Kidney (tissue), 14 donors: ENCODE data around the gene PPARG. TPM values are rescaled to one million over a fixed set of nuclear protein-coding genes. Genes with fewer than 3 reads are reported as not detected.
"Not testable (repeated sequence)": the region's sequence is repeated elsewhere in the genome, so short reads cannot be mapped to it uniquely, and the experiment has no call there.

Source experiments
- DNase-seq, 5 donors: peaks; one replicate each; pipeline ENCODE4 v3.0.0-alpha.2; 2013 to 2020
- FAIRE-seq: peaks from 2 replicates; lab custom pipeline; 2012; peaks lifted over from hg19 to GRCh38; lab: Jason Lieb, UNC
- H3K27ac ChIP-seq, 2 donors: one replicate each; pipeline ENCODE4 v1.7.0; 2013; ENCODE audit warnings: low read depth in 2 of 2, low read length in 2 of 2, inconsistent platforms in 1 of 2
- H3K27me3 ChIP-seq: one replicate; pipeline ENCODE4 v1.7.1; 2013; ENCODE audit warnings: low read length, inconsistent platforms; ENCODE audit not compliant: control insufficient read depth, insufficient read depth
- H3K36me3 ChIP-seq, 3 donors: one replicate each; pipeline versions ENCODE4 v1.7.0 to v1.7.1; 2013; ENCODE audit warnings: low read length in 3 of 3, control low read depth in 1 of 3, inconsistent platforms in 1 of 3; ENCODE audit not compliant: insufficient read depth in 3 of 3, control insufficient read depth in 2 of 3
- H3K4me1 ChIP-seq, 3 donors: one replicate each; pipeline versions ENCODE4 v1.7.0 to v1.7.1; 2013; ENCODE audit warnings: low read length in 3 of 3, inconsistent platforms in 1 of 3, low read depth in 1 of 3; ENCODE audit not compliant: control insufficient read depth in 2 of 3, insufficient read depth in 2 of 3
- H3K4me3 ChIP-seq, 3 donors: one replicate each; pipeline versions ENCODE4 v1.7.0 to v1.8.1; 2013; ENCODE audit warnings: low read length in 3 of 3, control low read depth in 1 of 3, inconsistent platforms in 1 of 3
- H3K9ac ChIP-seq, 3 donors: one replicate each; pipeline versions ENCODE4 v1.7.0 to v1.7.1; 2013; ENCODE audit warnings: low read length in 3 of 3, control low read depth in 1 of 3, inconsistent platforms in 1 of 3
- H3K9me3 ChIP-seq, 3 donors: one replicate each; pipeline versions ENCODE4 v1.7.0 to v1.7.1; 2013; ENCODE audit warnings: low read length in 3 of 3, control low read depth in 1 of 3, inconsistent platforms in 1 of 3; ENCODE audit not compliant: control insufficient read depth in 2 of 3, insufficient read depth in 1 of 3
- CTCF ChIP-seq: IDR thresholded peaks from 3 replicates; pipeline ENCODE4 v1.5.1; 2012; ENCODE audit warnings: mild to moderate bottlenecking, moderate library complexity, borderline replicate concordance; ENCODE audit not compliant: insufficient read depth; ENCODE audit errors: extremely low read depth
- intact Hi-C: fragments of 100-400 bp; cut with DNase I; formaldehyde crosslinking; loops from one replicate; pipeline ENCODE4 v1.11.1; 2022
- polyA plus RNA-seq: library from polyadenylated mRNA; stranded (reverse); fragments of 350-450 nt; fragmentation: Illumina TruSeq; extraction: RNeasy Lipid Tissue Mini Kit (QIAGEN cat#74804); gene quantifications from one replicate; pipeline ENCODE4 v1.2.3, GENCODE V29; 2014; ENCODE audit warnings: low read depth, low replicate concordance; ENCODE audit not compliant: insufficient read depth
- total RNA-seq: library from RNA; stranded (reverse); fragmentation: NEBNext Ultra II Directional; extraction: Animal tissue kit (Norgen Biotek cat#: 25700); gene quantifications from one replicate; pipeline ENCODE4 v1.2.1, GENCODE V29; 2021
- donor health status: control.
- donor health status: control.
- donor health status: control.
- donor health status: control.
- donor health status: control.
- donor health status: DM: yes; HTN: yes; CAD: no.
- donor health status: Normal renal cell carcinoma (clear cell type).

The PPARG gene
- total and polyA plus RNA-seq, 2 donors from 2014 or later, result 19.0 to 19.2 TPM

GRCh38 chr3:12477256-12477655, 188.4 kb downstream of the PPARG start:
- intact Hi-C loops, result loop anchor here (5.0 kb wide), 1 partner anchor 335 kb away; no protein-coding TSS in a partner anchor
- no peak for TF ChIP-seq CTCF
- H3K9me3 ChIP-seq, result no peaks in the 10 kb centered on the region
- H3K4me1 ChIP-seq, result no peaks in the 10 kb centered on the region
- no peak overlapping the region for H3K9ac ChIP-seq
- FAIRE-seq (no peak), DNase-seq (no peak)
- H3K36me3 ChIP-seq, result no peaks in the 10 kb centered on the region
- no peak overlapping the region for H3K4me3 ChIP-seq
- H3K27ac ChIP-seq, result no peak overlapping the region
- H3K27me3 ChIP-seq, result no peaks in the 10 kb centered on the region

GRCh38 chr3:12478326-12478725, 189.5 kb downstream of the PPARG start:
- intact Hi-C loops, result loop anchor here (5.0 kb wide), 1 partner anchor 336 kb away; no protein-coding TSS in a partner anchor
- FAIRE-seq (no peak), DNase-seq (no peak)
- Histone ChIP-seq H3K9ac (no peak overlapping the region), H3K4me3 (no peak overlapping the region), H3K27me3 (no peaks in the 10 kb centered on the region), H3K4me1 (peaks cover under 1 to 1% (median under 1%) of the 10 kb centered on the region in 3 donors), H3K27ac (no peak overlapping the region), H3K36me3 (no peaks in the 10 kb centered on the region), H3K9me3 (no peaks in the 10 kb centered on the region)
- no peak for TF ChIP-seq CTCF

- H3K27me3 ChIP-seq, H3K36me3 ChIP-seq, H3K4me1 ChIP-seq, H3K9ac ChIP-seq, H3K4me3 ChIP-seq, H3K27ac ChIP-seq, DNase-seq, H3K9me3 ChIP-seq, FAIRE-seq: not testable (repeated sequence)
- intact Hi-C loops, result loop anchor here (5.0 kb wide), 1 partner anchor 337 kb away; no protein-coding TSS in a partner anchor
Observed at GRCh38 chr3:12479198-12479597, 190.3 kb downstream of the PPARG start.

- peak overlapping the region in 1 of 3 donors; percentile 2 for H3K9ac ChIP-seq
- H3K4me1 ChIP-seq, result peaks cover 6 to 9% (median 7%) of the 10 kb centered on the region in 3 donors
- FAIRE-seq (peak; percentile 27), DNase-seq (peak in 3 of 5 donors; percentile 61 to 71 (median 63))
- H3K36me3 ChIP-seq, result no peaks in the 10 kb centered on the region
- H3K9me3 ChIP-seq, result no peaks in the 10 kb centered on the region
- H3K27me3 ChIP-seq, result no peaks in the 10 kb centered on the region
- no peak overlapping the region for H3K4me3 ChIP-seq
- intact Hi-C loops, result loop anchor here (5.0 kb wide), 1 partner anchor 338 kb away; no protein-coding TSS in a partner anchor
- TF ChIP-seq CTCF, result peak; percentile 85
- H3K27ac ChIP-seq, result no peak overlapping the region
Observed at GRCh38 chr3:12479919-12480427, 191.1 kb downstream of the PPARG start.
